OCI-LY3 (cell line): ENCODE measurements around the gene ZNF672.
"Not testable (repeated sequence)": the region's sequence is repeated elsewhere in the genome, so short reads cannot be mapped to it uniquely, and the experiment has no call there.

Experiments
- CTCF ChIP-seq: fragments of 200-600, 300-600 bp; sonication (generic); IDR thresholded peaks from 2 replicates; pipeline ENCODE4 v1.5.1; 2014; ENCODE audit warnings: antibody characterized with exemption, low read length, low read depth
- EZH2phosphoT487 ChIP-seq: fragments of 200-600 bp; shearing (Covaris generic); IDR thresholded peaks from 2 replicates; pipeline ENCODE4 v1.6.1; 2018; ENCODE audit warnings: antibody characterized with exemption, mixed run types, low read depth

- not testable (repeated sequence) for TF ChIP-seq CTCF, EZH2phosphoT487
Measured at GRCh38 chr1:248803501-248803900, 34.5 kb upstream of the ZNF672 start.
